C4-2B (cell line): ENCODE results near the gene PALMD.

ENCODE experiments used
- CTCF ChIP-seq: fragments of 450-650 bp; conservative IDR thresholded peaks from 2 replicates; pipeline ENCODE4 v1.5.1; 2017; ENCODE audit warnings: mild to moderate bottlenecking
- ZFX ChIP-seq: fragments of 450-650 bp; IDR thresholded peaks from 2 replicates; pipeline ENCODE4 v1.6.1; 2017

- no peak for TF ChIP-seq CTCF
- no peak for TF ChIP-seq ZFX
These were observed 44.1 kb upstream of the PALMD start for GRCh38 chr1:99601709-99602403.
